Measurements from ENCODE around the gene EEF1AKMT2.
"Not testable (repeated sequence)": the region's sequence is repeated elsewhere in the genome, so short reads cannot be mapped to it uniquely, and the experiment has no call there.

EEF1AKMT2 gene

DNA sequence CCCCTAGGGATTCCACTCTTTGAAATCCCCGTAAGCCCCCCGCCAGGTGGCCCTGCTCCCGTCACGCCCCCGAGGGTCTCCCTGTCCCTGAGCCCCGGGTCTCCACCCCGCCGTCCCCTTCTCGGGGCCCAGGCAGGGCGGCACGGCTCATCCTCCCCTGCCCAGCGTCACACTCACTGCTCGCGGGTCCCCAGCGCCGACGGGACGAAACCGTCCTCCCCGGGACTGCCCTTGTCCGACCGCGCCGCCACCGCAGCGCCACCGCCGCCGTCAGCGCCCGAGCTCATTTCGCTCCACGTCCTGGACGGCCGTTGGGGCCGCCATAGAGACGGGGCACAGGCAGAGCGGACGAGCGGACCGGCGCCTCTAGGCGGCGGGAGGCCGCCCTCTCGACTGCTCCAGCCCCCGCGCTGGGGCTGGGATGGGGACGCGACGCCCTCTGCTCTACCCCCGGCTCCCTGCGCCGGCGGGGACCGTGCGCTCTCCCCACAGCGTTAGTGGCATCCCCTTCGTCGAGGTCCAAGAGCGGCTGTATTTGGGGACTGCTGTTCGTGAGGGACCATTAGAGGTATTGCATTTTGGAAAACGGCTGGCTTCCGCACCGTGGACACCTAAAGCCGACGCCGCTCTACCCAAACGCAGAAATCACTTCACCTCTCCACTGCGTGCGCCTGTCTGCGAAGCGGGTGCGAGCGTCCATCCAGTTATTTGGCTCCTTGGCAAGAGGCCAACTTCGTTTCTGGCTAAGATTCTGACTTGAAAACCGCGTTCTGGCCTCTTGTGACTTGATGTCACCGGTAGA lies at the start of gene EEF1AKMT2:
TSS of gene EEF1AKMT2 (minus strand) at position 341 of the 802 bp plus-strand sequence. CDS start at position 287, 54 bp downstream.
- peak; percentile 59 for DNase-seq

DNA sequence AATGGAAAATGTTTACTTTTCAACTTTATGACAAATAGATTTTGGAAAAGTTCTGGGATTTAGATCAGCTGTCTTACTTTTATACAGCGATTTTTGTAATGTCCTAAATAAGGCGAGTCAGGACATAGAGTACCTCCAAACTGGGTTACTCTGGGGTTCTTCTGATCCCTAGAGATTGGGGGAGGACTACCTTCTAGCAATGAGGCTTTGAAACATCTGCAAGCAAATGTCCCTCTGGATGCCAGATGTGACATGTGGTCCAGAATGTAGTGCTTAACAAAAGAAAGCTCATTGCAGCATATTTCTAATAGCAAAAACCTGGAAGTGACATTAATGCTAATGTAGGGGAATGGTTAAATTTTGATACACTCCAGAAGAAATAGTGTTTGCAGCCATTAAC lies 46.0 kb upstream of the EEF1AKMT2 start:
- no peak for DNase-seq

DNA sequence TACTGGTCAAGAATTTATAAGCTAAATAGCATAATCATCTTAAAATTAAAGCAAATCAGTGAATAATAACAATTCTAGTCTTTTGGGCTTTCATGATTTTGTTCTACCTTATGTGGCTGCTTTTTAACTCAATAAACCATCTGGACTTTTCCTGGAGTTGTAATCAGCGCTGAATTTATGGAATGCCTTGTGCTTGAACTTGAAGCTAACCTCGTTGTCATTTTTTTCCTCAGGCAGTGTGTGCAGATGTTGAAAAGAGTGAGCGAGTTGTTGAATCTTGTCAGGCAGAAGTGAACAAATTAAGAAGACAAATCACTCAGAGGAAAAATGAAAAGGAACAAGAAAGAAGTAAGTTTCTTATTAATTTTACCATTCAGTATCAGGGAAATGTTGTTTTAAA lies 39.4 kb upstream of the EEF1AKMT2 start:
- no peak for DNase-seq

DNA sequence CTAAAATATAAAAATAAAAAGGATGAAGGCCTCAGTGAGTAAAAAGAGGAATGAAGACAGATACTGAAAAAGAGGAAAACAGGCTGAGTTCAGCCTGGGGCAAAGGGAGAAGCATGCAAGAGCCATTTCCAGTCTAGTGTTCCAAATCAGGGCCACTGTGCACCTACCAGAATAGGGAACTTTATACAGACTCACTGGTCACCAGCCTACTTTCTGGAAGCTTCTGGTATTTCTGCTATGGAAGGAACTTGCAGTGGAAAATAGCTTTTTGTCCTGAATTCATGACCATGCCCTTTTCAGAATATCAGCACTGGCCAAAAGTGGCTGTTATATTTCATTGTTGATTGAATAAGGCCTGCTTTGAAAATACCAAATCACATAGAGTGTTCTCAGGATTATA lies 38.8 kb upstream of the EEF1AKMT2 start:
- DNase-seq: no peak

DNA sequence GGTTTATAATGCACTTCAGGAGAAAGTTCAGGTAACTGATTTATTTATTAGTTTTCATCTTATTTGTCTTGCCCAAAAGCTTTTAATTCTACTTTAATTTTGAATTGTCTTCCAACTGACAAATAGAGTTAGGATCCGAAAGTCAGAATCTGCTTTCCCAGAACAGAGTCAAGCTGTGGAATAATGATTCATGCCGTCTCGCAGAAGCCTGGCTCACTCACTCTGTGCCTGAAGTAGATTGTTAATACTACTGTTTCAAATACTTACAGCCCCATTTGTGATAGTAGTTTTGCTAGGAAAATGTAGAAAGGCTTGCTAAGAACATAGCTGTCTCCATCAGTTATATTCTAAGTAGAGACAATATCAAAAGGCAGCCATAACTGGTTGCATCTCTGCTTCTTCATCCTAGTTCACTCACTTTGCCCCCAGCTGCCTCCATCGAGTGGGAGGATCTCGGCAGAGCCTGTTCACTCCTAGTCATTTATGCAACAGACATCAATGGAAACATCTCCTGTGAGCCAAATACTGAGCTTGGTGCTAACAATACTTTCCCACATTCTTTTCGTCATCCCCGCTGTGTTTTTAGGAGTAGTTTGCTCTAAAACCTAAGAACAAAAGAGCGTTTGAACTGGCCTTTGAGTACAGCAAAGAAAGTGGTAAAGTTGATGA lies 37.9 kb upstream of the EEF1AKMT2 start:
- no peak for DNase-seq

DNA sequence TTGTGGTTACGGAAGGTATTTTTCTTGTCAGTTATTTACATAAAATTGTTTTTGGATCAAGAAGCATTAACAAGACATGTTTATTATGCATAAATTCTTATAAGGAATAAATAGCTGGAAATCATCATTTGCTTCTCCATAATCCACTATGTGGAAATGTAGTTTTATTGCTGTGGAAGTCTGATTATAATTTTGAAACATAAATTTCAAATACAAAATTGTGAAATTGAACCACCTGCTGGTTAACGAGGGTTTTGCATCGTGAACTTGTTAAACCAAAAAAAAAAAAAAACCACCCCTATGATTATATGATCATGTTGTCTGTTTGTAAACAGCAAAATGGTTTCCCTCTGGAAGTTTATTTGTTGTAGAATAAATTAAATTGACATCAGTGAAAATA lies 35.8 kb upstream of the EEF1AKMT2 start:
- DNase-seq: no peak

DNA sequence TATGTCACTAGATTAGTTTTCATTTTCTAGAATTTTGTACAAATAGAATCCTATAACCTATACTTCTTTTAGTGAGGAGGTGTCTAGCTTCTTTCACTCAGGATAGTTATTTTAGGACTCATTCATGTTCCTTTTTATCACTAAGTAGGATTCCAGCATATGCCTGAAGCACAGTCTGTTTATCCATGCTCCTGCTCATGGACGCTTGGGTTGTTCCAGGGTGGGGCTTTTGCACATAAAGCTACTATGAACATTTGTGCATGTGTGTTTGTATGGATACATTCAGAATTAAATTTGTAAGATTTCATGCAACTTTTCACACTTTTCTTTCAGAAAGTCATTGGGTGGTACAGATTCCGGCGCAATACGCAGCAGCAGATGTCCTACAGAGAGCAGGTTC lies 34.6 kb upstream of the EEF1AKMT2 start:
- DNase-seq: no peak

DNA sequence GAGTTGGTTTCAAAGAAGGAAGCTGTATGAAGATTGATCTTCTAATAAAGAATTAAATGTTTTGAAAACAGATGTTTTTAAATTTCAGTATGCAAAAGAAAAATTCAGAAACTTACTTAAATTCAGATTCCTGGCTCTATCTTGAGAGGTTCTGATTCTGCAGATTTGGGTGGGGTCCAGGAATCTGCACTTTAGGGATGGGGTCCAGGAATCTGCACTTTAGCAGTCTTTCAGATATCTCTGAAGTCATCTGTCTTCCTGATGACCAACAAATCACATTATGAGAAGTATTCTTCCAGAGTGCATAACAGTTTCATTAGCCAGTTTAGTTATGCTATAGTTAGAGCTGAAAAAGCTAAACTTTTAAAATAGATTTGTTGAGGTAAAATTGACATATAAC lies 34.0 kb upstream of the EEF1AKMT2 start:
- no peak for DNase-seq

DNA sequence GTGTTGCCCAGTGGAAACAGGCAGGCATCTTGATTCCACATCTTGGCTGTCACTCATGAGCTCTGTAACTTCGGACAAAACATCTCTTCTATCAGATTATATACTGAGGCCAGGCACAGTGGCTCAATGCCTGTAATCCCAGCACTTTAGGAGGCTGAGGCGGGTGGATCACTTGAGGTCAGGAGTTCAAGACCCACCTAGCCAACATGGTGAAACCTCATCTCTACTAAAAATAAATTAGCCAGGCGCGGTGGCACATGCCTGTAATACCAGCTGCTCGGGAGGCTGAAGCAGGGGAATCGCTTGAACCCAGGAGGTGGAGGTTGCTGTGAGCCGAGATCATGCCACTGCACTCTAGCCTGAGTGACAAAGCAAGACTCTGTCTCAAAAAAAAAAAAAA lies 33.2 kb upstream of the EEF1AKMT2 start:
- not testable (repeated sequence) for DNase-seq

DNA sequence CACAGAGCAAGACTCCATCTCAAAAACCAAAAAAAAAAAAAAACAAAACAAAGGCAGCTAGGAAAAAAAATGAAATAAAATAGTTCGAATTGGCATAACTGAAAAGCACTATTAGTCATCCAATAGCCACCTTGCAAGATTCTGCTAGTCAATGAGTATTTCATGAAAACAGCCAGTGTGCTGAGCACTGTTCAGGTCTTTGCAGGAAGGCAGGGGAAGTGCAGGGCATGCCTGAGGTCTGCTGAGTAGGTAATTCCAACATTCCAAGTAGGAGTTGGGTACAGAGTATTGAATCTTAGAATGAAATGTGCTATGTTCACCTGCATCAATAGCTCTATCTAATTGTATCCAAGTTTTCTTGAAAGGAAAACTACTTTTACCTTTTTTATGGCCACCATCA lies 32.8 kb upstream of the EEF1AKMT2 start:
- DNase-seq: no peak

DNA sequence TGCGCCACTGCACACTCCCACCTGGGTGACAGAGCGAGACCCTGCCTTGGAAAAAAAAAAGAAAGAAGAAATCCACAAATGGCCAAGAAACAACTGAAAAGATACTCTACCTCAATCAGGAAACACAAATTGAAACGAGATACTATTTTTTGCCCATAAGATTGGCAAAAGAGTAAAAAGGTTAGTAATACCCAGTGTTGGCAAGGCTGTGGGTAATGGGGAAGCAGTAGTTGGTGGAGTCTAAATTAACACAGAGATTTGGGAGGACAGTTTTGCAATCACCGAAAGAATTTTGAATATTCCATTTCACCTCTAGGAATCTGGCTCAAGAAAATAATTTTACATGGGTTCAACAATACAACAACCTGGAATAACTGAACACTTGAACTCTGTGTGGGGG lies 29.8 kb upstream of the EEF1AKMT2 start:
- DNase-seq: no peak

DNA sequence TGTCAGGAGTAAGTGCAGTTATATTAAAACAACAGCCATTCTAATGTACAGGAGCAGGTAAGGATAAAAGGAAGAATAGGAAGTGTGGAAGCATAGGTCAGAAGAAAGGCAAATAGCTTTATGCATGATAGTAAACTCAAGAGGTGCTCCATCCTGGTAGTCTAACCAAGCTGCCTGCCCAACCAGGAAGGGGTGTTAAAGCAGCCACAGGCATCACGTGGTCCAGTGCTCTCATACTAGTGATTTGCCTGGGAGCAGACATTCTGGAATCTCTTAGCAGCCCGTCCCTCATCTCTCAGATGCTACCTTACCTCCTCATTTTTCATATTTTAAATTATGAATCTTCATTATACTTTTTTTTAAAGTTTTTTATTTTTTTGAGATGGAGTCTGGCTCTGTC lies 28.4 kb upstream of the EEF1AKMT2 start:
- no peak for DNase-seq

DNA sequence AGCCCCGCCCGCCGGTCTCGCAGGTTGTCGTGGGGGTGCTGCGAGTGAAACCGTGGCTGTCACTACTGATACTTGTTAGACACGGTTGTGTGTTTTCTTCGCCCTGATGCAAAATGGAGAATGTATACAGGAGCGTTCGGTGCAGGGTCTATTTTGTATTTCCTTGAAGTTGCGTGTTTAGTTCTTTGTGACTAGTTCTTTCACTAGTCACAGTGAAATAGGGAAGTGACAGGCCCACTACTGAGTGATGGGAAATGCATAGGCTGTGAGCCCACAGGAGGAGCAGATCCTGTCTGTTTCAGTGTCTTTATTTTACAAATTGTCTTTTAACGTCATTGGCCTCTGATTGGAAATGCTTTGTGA lies 10.6 kb upstream of the EEF1AKMT2 start:
- no peak for DNase-seq

DNA sequence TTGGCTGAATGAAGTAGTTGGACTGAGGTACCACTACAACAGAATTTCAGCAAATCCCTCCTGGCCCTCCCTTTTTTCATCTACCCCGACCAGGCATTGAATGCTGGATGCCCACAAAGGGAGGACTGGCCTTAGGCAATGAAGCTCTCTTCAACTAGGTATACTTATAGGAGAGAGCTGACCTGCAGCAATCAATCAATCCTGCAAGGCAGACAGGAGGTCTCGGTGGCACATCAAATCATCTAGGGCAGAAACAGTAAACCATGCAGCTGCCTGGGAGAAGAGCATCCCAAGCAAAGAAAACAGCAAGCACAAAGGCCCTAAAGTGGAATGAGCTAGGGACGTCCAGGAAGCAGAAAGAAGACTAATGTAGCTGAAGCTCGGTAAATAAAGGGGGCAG lies 7.5 kb upstream of the EEF1AKMT2 start:
- no peak for DNase-seq

DNA sequence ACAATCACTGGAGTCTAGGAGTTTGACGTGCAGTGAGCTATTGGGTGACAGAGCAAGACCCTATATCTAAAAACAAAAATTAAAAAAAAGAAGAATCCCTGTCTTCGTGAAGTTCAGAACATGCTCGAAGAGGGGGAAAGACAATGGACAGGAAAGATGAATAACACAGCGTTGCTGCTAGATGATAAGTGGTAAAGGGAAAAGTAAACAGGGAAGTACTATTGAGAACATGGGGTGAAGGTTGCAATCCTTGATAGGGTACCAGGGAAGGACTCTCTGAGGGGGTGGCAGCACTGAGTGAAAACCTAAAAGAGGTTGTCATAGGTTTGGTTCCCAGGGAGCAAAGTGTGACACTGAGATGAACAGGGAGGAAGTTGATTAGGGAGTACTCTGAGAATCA lies 7.1 kb upstream of the EEF1AKMT2 start:
- no peak for DNase-seq

DNA sequence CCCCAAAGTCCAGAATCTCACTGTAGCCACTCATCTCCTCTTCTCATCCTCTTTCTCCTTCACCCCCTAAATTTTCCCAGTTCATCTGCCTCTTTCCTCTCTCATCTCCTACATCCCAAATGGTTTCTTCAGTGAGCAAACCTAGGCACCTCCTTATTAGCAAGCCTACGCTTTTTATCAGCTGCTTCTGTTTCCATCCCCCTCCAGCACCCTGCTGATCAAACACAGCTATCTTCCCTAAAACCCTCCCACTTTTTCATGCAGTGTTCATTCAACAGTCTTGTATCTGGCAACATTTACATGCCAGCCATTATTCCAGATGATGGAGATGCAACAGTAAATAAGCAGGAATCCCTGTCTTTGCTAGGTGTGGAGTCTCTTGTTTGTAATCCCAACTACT lies 6.7 kb upstream of the EEF1AKMT2 start:
- DNase-seq: no peak

DNA sequence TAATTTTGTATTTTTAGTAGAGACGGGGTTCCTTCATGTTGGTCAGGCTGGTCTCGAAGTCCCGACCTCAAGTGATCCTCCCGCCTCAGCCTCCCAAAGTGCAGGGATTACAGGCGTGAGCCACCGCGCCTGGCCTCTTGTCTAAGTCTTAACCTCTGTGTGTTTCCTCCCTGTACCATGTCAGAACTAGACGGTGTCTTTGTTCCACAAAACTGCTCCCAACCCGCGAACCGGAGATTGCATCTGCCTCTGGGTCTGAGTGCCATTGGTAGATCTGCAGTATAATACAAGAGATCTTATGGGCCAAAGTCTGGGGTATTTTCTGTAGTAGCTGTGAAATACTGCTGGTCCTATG lies 1.3 kb upstream of the EEF1AKMT2 start:
- no peak for DNase-seq

DNA sequence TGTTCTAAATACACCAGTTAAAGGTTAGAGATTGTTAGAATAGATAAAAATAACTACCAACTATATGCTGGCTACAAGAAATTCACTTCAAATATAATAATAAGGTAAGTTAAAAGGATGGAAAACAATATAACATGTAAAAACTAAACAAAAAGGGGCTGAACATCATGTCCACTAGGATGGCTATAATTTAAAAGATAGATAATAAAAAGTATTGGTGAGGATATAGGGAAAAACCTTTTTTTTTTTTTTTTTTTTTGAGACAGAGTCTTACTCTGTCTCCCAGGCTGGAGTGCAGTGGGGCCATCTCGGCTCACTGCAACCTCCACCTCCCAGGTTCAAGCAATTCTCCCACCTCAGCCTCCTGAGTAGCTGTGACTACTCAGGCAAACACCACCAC lies 8.8 kb downstream of the EEF1AKMT2 start:
- DNase-seq: not testable (repeated sequence)

DNA sequence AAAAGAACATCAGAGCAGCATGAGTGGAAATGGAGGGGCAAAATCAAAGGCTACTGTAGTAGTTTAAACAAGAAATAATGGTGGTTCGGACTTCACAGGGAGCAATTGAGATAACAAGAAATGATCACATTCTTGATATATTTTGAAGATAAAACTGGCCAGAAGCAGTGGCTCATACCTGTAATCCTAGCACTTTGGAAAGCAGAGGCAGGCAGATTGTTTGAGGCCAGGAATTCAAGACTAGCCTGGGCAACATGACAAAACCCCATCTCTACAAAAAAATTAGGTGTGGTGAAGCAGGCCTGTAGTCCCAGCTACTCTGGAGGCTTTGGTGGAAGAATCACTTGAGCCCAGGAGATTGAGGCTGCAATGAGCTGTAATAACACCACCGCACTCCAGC lies 22.9 kb downstream of the EEF1AKMT2 start:
- DNase-seq: no peak

DNA sequence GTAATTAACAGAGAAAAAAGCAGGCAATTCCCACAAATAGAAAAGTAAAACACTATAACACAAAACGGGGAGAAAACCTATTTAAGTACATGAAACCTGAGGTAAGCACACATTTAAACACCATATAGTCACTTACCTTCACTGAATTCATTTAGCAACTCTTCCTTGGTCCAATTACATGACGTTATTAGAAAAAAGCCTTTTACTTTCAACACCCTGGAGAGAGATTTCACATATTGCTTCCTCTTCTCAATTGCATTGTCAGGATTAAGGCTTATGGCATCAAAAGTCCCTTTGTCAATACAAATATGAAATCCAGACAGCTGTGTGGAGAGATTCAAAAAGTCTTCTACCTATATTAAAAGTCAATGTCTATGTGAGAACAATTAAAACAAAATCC lies 26.4 kb downstream of the EEF1AKMT2 start:
- DNase-seq: no peak

DNA sequence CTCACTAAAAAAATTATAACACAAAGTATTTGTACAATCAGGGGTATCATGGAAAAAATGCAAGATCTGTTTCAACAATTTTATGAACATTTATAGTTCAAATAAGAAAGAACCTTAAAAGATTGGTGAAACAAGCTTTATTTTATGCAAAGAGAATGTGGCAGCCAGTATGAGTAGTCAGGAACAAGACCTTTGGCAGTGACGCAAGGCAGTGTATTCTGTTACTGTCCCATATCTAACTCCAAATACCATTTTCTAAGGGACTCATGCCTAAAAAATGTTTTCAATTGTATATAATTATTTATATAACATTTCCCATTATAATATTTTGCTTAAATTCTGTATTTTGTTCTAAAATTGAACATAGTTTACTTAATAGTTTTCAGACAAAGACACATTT lies 28.4 kb downstream of the EEF1AKMT2 start:
- DNase-seq: no peak

DNA sequence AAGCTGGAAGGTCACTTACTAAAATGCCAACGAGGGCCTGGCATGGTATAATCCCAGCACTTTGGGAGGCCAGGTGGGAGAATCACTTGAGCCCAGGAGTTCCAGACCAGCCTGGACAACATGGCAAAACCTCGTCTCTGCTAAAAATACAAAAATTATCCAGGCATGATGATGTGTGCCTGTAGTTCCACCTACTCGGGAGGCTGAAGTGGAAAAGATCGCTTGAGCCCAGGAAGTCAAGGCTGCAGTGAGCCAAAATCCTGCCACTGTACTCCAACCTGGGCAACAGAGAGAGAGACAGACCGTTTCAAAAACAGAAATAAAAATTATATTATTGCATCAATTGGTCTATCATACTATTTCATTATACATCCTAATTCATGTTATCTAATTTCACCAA lies 29.4 kb downstream of the EEF1AKMT2 start:
- no peak for DNase-seq

DNA sequence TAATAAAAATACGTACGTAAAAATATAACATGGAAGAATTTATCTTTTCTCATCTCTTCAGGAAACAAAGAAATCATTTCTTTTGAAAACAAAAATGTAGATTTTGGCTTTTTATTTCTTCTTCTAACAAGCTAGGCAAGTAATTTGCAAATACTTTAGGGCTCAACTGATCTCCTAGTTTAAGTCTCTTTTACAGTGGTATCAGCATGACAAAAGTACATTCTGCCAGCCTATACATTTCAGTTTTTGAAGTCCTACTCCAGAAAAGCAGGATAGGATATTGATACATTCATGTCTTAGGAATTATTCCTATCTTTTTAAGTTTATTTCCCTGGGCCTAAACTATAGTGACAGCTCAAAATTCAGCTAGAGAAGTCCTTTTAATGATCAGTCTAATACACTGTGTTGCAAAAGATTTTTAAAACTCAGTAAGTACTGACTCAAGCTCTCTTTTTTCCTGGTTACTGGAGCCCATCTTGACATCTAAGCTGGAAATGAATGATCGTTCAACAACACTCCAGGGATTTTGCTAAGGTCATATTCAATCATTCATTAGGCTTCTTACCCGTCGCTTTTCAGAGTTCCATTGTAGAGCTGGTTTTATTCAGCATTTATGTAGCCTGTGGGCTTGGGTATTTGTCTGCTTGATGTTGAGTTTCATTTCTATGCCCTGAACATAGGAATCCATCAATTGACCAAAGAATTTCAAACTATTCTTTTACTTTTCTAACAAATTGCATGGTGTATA lies 35.4 kb downstream of the EEF1AKMT2 start:
- DNase-seq: no peak

DNA sequence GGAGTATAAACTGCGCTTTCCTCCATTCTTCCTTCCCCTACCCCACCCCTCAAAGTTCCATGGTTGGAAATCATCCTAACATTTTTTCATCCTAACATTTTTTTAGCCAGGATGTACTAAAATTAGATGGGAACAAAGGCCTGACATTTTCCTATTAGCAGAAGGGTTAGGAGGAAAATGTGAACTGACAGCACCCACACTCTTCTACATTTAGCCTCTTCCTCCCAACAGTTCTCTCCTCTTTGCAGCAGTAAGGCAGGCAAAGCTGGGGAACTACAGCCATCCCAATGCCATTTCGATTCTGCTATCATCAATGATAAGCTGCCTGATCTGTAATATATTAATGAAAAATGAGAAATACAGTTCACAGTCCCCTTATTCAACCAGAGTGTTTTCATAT lies 36.1 kb downstream of the EEF1AKMT2 start:
- no peak for DNase-seq
